Stimulated activated CD8-positive, alpha-beta memory T cell treated with anti-CD3 and anti-CD28 coated beads, Interleukin-2, amount 100 ng/mL, for 48 hours (primary cell): ENCODE data around the gene KRT35.

Experiments used
- DNase-seq, 2 donors: peaks; one replicate each; pipeline ENCODE4 v3.0.0-alpha.2; 2020; ENCODE audit warnings: low read depth in 2 of 2

The KRT35 gene

GRCh38 chr17:41512546-41513167 is 31.7 kb upstream of the KRT35 start:
- DNase-seq, result no peak

- no peak for DNase-seq
These were observed 30.8 kb upstream of the KRT35 start for GRCh38 chr17:41511716-41512115.

- no peak for DNase-seq
These were observed 30.2 kb upstream of the KRT35 start for GRCh38 chr17:41511116-41511515.

GRCh38 chr17:41510251-41511065 is 29.5 kb upstream of the KRT35 start:
- no peak for DNase-seq

GRCh38 chr17:41507315-41507880 is 26.4 kb upstream of the KRT35 start:
- no peak for DNase-seq

GRCh38 chr17:41505809-41506767 is 25.1 kb upstream of the KRT35 start:
- DNase-seq, result no peak

- no peak for DNase-seq
These were observed 24.3 kb upstream of the KRT35 start, which contains the start of gene KRT13 for GRCh38 chr17:41505007-41505808. Gene KRT13, minus strand, starts transcription at chr17:41505612. Its CDS starts 62 bp downstream, at chr17:41505550.

- no peak for DNase-seq
These were observed 23.5 kb upstream of the KRT35 start for GRCh38 chr17:41504246-41504977.

GRCh38 chr17:41503202-41503601 is 22.3 kb upstream of the KRT35 start:
- no peak for DNase-seq

- no peak for DNase-seq
These were observed 19.4 kb upstream of the KRT35 start for GRCh38 chr17:41500131-41500911.

GRCh38 chr17:41499714-41500113 is 18.8 kb upstream of the KRT35 start:
- DNase-seq, result no peak

GRCh38 chr17:41498276-41498675 is 17.3 kb upstream of the KRT35 start:
- DNase-seq, result no peak

GRCh38 chr17:41496803-41497484 is 16.0 kb upstream of the KRT35 start:
- DNase-seq, result peak; percentile 61 to 63

- DNase-seq, result no peak
These were observed 13.6 kb upstream of the KRT35 start for GRCh38 chr17:41494524-41494923.

- DNase-seq, result no peak
These were observed 11.8 kb upstream of the KRT35 start for GRCh38 chr17:41492771-41493170.

- no peak for DNase-seq
These were observed 11.4 kb upstream of the KRT35 start for GRCh38 chr17:41492351-41492750.

GRCh38 chr17:41491476-41491875 is 10.5 kb upstream of the KRT35 start:
- no peak for DNase-seq
